Brain microvascular endothelial cell (primary cell): ENCODE results near the gene ELK4.

Source experiments
- DNase-seq: peaks from one replicate; pipeline ENCODE4 v3.0.0-alpha.2; 2020
- H3K27ac ChIP-seq: fragments of 250-450 bp; sonication (Bioruptor Pico); 2 replicates; pipeline ENCODE4 v1.5.1; 2020; ENCODE audit warnings: mild to moderate bottlenecking, moderate library complexity
- H3K27me3 ChIP-seq: fragments of 250-450 bp; sonication (Bioruptor Pico); replicated peaks from 2 replicates; pipeline ENCODE4 v1.5.1; 2020; ENCODE audit warnings: mild to moderate bottlenecking
- H3K36me3 ChIP-seq: fragments of 250-450 bp; sonication (Bioruptor Pico); replicated peaks from 2 replicates; pipeline ENCODE4 v1.5.1; 2020; ENCODE audit warnings: mild to moderate bottlenecking
- H3K4me3 ChIP-seq: 2 replicates; pipeline ENCODE4 v1.5.1; 2011; ENCODE audit warnings: low read depth, mild to moderate bottlenecking, control low read depth, low read length, moderate library complexity
- CTCF ChIP-seq: IDR thresholded peaks from 2 replicates; pipeline ENCODE4 v1.5.1; 2011; ENCODE audit warnings: low read depth, mild to moderate bottlenecking, moderate library complexity, low read length, control low read depth, inconsistent platforms; ENCODE audit errors: missing control alignments
- in situ Hi-C: cut with HindIII; loops from 2 replicates; pipeline ENCODE4 v1.10.0; 2017; ENCODE audit warnings: low sequenced_read_pairs, low pct_ligation_motif_present

ELK4 gene

GRCh38 chr1:205575294-205575885 lies 56.4 kb downstream of the ELK4 start:
- no peak for DNase-seq
- Histone ChIP-seq H3K4me3 (no peak overlapping the region), H3K27ac (no peak overlapping the region), H3K27me3 (peaks cover 67% of the 10 kb centered on the region), H3K36me3 (no peaks in the 10 kb centered on the region)
- in situ Hi-C loops, result no loop called here
- TF ChIP-seq CTCF, result no peak

- no peak overlapping the region for H3K4me3 ChIP-seq
- no peak for TF ChIP-seq CTCF
- H3K36me3 ChIP-seq, result no peaks in the 10 kb centered on the region
- no peak overlapping the region for H3K27ac ChIP-seq
- in situ Hi-C loops, result no loop called here
- no peak for DNase-seq
- peaks cover 74% of the 10 kb centered on the region for H3K27me3 ChIP-seq
Observed at GRCh38 chr1:205572421-205572820, 59.4 kb downstream of the ELK4 start.

GRCh38 chr1:205571747-205572146 lies 60.1 kb downstream of the ELK4 start:
- H3K36me3 ChIP-seq, result no peaks in the 10 kb centered on the region
- H3K4me3 ChIP-seq, result no peak overlapping the region
- no peak for DNase-seq
- in situ Hi-C loops, result no loop called here
- no peak for TF ChIP-seq CTCF
- H3K27me3 ChIP-seq, result peaks cover 74% of the 10 kb centered on the region
- H3K27ac ChIP-seq, result no peak overlapping the region

- no peak for DNase-seq
- TF ChIP-seq CTCF, result no peak
- H3K4me3 ChIP-seq, result no peak overlapping the region
- H3K27ac ChIP-seq, result no peak overlapping the region
- in situ Hi-C loops, result no loop called here
- no peaks in the 10 kb centered on the region for H3K36me3 ChIP-seq
- H3K27me3 ChIP-seq, result peaks cover 74% of the 10 kb centered on the region
Observed at GRCh38 chr1:205570796-205571537, 60.8 kb downstream of the ELK4 start.

- no peak for TF ChIP-seq CTCF
- no peak for DNase-seq
- peaks cover 68% of the 10 kb centered on the region for H3K27me3 ChIP-seq
- H3K27ac ChIP-seq, result no peak overlapping the region
- no peak overlapping the region for H3K4me3 ChIP-seq
- no peaks in the 10 kb centered on the region for H3K36me3 ChIP-seq
- in situ Hi-C loops, result no loop called here
Observed at GRCh38 chr1:205570173-205570501, 61.7 kb downstream of the ELK4 start.
